GM12801 (cell line): ENCODE data around the gene PGC.

ENCODE experiments used
- CTCF ChIP-seq: IDR thresholded peaks from one replicate; pipeline ENCODE4 v1.5.1; 2011; ENCODE audit warnings: control low read depth; ENCODE audit not compliant: insufficient read length; ENCODE audit errors: extremely low read depth

The PGC gene

GRCh38 chr6:41734666-41735426, 12.4 kb downstream of the PGC start:
- TF ChIP-seq CTCF = no peak

- TF ChIP-seq CTCF = no peak
Measured at GRCh38 chr6:41733707-41734665, 13.2 kb downstream of the PGC start.

GRCh38 chr6:41733360-41733706, 13.9 kb downstream of the PGC start:
- TF ChIP-seq CTCF = no peak

GRCh38 chr6:41732591-41733359, 14.4 kb downstream of the PGC start:
- no peak for TF ChIP-seq CTCF

GRCh38 chr6:41732149-41732548, 15.0 kb downstream of the PGC start:
- TF ChIP-seq CTCF = no peak

- no peak for TF ChIP-seq CTCF
Measured at GRCh38 chr6:41731561-41732086, 15.6 kb downstream of the PGC start.
